Measurements from ENCODE around the gene ZNF507.

ZNF507 gene

GRCh38 chr19:32404933-32405430 is 59.6 kb downstream of the ZNF507 start:
- ATAC-seq, result peak; percentile 48
- no peak for TF ChIP-seq RARB (CRISPR knock-in tag; IDR thresholded peaks at IDR 0.05)
- TF ChIP-seq ARNTL (CRISPR knock-in tag; IDR thresholded peaks at IDR 0.05; ENCODE audit: borderline replicate concordance, low read depth), result no peak
- TF ChIP-seq ISL1 (CRISPR knock-in tag; IDR thresholded peaks at IDR 0.05), result no peak

DNA sequence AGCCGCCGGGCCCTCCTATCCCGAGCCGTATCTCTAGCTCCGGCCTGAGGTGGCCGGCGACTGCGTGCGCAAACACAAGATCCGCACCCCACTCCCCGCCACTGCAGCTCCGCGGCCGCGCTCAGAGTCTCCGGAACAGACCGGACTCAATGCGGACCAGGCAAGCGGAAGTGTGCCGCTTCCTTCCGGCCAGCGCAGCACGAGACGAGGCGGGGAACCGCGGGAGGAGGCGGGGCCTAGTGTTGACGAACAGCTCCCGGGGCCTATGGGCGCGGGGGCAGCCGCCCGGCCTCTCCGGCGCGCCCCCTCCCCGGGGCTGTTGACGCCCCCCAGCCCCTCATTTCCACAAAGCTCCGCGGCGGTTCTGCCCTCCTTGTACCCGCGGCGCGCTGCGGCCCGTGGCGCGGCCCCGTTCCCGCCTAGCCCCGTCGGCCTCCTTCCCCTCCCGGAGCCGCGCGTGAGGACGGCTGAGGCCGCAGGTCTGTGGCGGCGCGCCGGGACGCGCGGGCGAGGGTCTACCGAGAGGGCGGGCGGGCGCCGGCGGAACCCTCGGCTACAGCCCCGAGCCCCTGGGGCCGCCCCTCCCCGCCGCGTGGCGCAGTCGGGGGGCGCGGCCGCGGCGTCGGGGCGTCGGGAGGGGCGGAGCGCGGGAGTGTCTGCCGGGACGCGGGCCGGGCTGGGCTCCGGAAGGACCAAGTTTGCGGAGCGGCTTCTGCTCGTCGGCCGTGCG is 60.2 kb downstream of the ZNF507 start, which contains the start of gene DPY19L3:
DPY19L3 (plus strand) TSS at position 340 of the 730 bp plus-strand sequence. CDS start 2,484 bp downstream, outside the sequence.
- TF ChIP-seq ESRRG (CRISPR knock-in tag; IDR thresholded peaks at IDR 0.05) (no peak), ZFP3 (CRISPR knock-in tag; IDR thresholded peaks at IDR 0.05) (no peak)
- TF ChIP-seq, protein P1, sequence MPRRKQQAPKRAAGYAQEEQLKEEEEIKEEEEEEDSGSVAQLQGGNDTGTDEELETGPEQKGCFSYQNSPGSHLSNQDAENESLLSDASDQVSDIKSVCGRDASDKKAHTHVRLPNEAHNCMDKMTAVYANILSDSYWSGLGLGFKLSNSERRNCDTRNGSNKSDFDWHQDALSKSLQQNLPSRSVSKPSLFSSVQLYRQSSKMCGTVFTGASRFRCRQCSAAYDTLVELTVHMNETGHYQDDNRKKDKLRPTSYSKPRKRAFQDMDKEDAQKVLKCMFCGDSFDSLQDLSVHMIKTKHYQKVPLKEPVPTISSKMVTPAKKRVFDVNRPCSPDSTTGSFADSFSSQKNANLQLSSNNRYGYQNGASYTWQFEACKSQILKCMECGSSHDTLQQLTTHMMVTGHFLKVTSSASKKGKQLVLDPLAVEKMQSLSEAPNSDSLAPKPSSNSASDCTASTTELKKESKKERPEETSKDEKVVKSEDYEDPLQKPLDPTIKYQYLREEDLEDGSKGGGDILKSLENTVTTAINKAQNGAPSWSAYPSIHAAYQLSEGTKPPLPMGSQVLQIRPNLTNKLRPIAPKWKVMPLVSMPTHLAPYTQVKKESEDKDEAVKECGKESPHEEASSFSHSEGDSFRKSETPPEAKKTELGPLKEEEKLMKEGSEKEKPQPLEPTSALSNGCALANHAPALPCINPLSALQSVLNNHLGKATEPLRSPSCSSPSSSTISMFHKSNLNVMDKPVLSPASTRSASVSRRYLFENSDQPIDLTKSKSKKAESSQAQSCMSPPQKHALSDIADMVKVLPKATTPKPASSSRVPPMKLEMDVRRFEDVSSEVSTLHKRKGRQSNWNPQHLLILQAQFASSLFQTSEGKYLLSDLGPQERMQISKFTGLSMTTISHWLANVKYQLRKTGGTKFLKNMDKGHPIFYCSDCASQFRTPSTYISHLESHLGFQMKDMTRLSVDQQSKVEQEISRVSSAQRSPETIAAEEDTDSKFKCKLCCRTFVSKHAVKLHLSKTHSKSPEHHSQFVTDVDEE (CRISPR knock-in tag; IDR thresholded peaks at IDR 0.05), result peak; percentile 21; the same call in 1 of the 2 replicates
- peak; percentile 98 for ATAC-seq

DNA sequence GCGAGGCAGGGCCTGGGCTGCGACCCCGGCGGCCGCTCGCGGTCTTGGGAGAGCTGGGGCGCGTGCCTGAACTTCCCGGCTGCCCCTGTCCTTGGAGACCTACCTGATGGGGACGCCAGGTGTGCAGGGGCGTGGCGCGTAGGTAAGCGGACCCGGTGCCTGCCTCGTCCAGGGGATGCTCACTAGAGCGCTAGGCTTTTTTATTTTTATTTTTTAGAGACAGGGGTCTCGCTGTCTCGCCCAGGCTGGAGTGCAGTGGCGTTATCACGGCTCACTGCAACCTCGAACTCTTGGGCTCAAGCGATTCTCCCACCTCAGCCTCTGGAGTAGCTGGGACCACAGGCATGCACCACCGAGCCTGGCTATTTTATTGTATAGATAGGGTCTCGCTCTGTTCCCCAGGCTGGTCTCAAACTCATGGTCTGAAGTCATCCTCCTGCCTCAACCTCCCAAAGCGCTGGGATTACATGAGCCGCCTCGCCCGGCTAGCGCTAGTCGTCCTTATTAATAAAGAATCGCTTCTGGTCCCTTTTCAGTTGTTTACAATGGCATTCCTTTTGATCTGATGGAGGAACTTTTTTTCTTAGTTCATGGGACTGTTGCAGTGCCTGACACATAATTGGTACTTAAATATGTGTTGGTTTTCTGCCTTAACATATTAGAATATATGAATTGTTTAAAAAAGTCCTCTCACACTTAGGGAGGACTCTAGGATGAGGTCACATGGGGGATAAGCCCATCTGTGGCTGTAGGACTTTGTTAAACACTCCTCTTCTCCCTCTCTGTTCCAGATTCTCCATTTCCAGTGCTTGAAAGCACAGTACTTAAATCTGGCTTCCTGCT is 61.0 kb downstream of the ZNF507 start:
- ATAC-seq, result peak; percentile 4; the same call in 1 of the 3 replicates
- TF ChIP-seq ARNTL (CRISPR knock-in tag; IDR thresholded peaks at IDR 0.05; ENCODE audit: borderline replicate concordance, low read depth), result no peak
- TF ChIP-seq CREB5 (CRISPR knock-in tag; IDR thresholded peaks at IDR 0.05; ENCODE audit: low read depth), result no peak
- TF ChIP-seq ZNF565 (CRISPR knock-in tag; conservative IDR thresholded peaks at IDR 0.05; ENCODE audit: low read depth), result no peak
- TF ChIP-seq, protein P2, sequence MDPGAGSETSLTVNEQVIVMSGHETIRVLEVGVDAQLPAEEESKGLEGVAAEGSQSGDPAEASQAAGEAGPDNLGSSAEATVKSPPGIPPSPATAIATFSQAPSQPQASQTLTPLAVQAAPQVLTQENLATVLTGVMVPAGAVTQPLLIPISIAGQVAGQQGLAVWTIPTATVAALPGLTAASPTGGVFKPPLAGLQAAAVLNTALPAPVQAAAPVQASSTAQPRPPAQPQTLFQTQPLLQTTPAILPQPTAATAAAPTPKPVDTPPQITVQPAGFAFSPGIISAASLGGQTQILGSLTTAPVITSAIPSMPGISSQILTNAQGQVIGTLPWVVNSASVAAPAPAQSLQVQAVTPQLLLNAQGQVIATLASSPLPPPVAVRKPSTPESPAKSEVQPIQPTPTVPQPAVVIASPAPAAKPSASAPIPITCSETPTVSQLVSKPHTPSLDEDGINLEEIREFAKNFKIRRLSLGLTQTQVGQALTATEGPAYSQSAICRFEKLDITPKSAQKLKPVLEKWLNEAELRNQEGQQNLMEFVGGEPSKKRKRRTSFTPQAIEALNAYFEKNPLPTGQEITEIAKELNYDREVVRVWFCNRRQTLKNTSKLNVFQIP (CRISPR knock-in tag; IDR thresholded peaks at IDR 0.05; ENCODE audit: borderline replicate concordance, low read depth), result no peak
- no peak for TF ChIP-seq TCF4 (CRISPR knock-in tag; IDR thresholded peaks at IDR 0.05; ENCODE audit: borderline replicate concordance)
- TF ChIP-seq BACH2 (CRISPR knock-in tag; IDR thresholded peaks at IDR 0.05; ENCODE audit: borderline replicate concordance), result no peak
- no peak for TF ChIP-seq ZNF70 (CRISPR knock-in tag; IDR thresholded peaks at IDR 0.05)

DNA sequence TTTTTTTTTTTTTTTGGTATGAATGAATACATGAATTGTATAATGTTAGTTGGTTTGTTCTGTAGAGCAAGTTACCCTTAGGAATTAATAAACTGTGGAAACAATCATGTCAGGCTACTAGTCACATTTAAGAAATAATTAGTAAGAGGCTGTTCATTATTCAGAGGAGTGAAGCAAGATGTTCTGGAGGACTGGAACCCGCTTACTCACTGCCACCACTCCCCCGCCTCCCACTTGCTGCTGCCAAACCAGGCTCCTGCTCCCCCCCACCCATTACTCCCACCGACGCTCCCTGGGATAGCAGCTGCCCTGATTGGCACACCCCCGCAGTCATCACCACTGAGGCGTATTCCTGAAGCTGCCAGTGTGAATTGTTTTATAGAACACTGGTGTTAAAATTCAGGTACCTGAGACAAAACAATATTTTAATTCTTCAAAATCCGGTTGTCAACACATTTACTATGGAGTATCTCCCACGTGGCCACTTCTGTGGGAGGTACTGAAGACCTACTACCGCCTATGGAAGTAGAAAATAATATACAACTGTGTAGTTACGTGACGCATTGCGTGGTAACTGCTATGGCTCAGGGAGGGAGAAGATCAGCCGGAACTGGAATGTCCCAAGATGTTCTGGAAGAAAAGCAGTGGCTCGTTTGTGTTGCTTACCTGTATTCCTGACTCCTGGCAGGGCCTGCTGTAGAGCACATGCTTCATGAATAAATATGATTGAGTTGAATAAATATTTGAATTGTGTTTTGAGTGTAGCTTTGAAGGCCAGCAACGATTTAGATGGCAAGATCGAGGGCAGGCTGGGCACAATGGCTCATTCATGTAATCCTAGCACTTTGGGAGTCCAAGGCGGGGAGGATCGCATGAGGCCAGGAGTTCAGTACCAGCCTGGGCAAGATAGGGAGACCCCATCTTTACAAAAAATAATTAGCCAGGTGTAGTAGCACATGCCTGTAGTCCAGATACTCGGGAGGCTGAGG is 61.9 kb downstream of the ZNF507 start:
- ATAC-seq, result no peak
- TF ChIP-seq GLIS3 (CRISPR knock-in tag; IDR thresholded peaks at IDR 0.05) (no peak), OSR1 (CRISPR knock-in tag; IDR thresholded peaks at IDR 0.05) (no peak), RARB (CRISPR knock-in tag; IDR thresholded peaks at IDR 0.05) (no peak), ISL1 (CRISPR knock-in tag; IDR thresholded peaks at IDR 0.05) (no peak), ZC3H10 (CRISPR knock-in tag; IDR thresholded peaks at IDR 0.05) (no peak), ZNF8 (CRISPR knock-in tag; IDR thresholded peaks at IDR 0.05) (no peak), CSRNP3 (CRISPR knock-in tag; IDR thresholded peaks at IDR 0.05) (no peak), ZNF70 (CRISPR knock-in tag; IDR thresholded peaks at IDR 0.05) (no peak), TOX (CRISPR knock-in tag; IDR thresholded peaks at IDR 0.05; ENCODE audit: borderline replicate concordance) (no peak), ZFP3 (CRISPR knock-in tag; IDR thresholded peaks at IDR 0.05) (no peak), ZNF565 (CRISPR knock-in tag; conservative IDR thresholded peaks at IDR 0.05; ENCODE audit: low read depth) (no peak), ESRRG (CRISPR knock-in tag; IDR thresholded peaks at IDR 0.05) (no peak)
- TF ChIP-seq, protein P1 (CRISPR knock-in tag; IDR thresholded peaks at IDR 0.05), result no peak

Measured in SK-N-SH treated with all-trans-retinoic acid at 6 μM for 48 hours (cell line).